ENCODE results near the gene CPXM1.

- TF ChIP-seq POLR2A (IDR thresholded peaks at IDR 0.05) (no peak), EP300 (IDR thresholded peaks at IDR 0.05) (no peak)
Observed at GRCh38 chr20:2794202-2794748, 6.2 kb downstream of the CPXM1 start.

Measured in upper lobe of left lung (tissue), 4 donors.